ENCODE measurements around the gene C5orf15. TPM values are rescaled to one million over a fixed set of nuclear protein-coding genes. Genes with fewer than 3 reads are reported as not detected.
"Not testable (repeated sequence)": the region's sequence is repeated elsewhere in the genome, so short reads cannot be mapped to it uniquely, and the experiment has no call there.

The C5orf15 gene
- total RNA-seq, 1 donor from 2014 or later, result 33.4 TPM

GRCh38 chr5:133957591-133957990 is 10.8 kb downstream of the C5orf15 start:
- Histone ChIP-seq H3K9me3 (no peaks in the 10 kb centered on the region), H3K36me3 (peaks cover 44% of the 10 kb centered on the region), H3K4me1 (peaks cover 3% of the 10 kb centered on the region), H3K27me3 (no peaks in the 10 kb centered on the region), H3K27ac (no peak overlapping the region), H3K4me3 (no peak overlapping the region)
- ATAC-seq (no peak), DNase-seq (no peak)
- TF ChIP-seq CTCF (IDR thresholded peaks at IDR 0.05), result no peak
- intact Hi-C loops (cut with DNase I), result no loop called here

- H3K27ac ChIP-seq, result no peak overlapping the region
- no peaks in the 10 kb centered on the region for H3K27me3 ChIP-seq
- H3K4me1 ChIP-seq, result peaks cover 8% of the 10 kb centered on the region
- no peaks in the 10 kb centered on the region for H3K9me3 ChIP-seq
- ATAC-seq (no peak), DNase-seq (no peak)
- H3K36me3 ChIP-seq, result peaks cover 44% of the 10 kb centered on the region
- no peak for TF ChIP-seq CTCF (IDR thresholded peaks at IDR 0.05)
- H3K4me3 ChIP-seq, result no peak overlapping the region
- intact Hi-C loops (cut with DNase I), result no loop called here
Measured at GRCh38 chr5:133957080-133957479, 11.3 kb downstream of the C5orf15 start.

- H3K4me1 ChIP-seq; ATAC-seq; intact Hi-C loops (cut with DNase I); H3K4me3 ChIP-seq; H3K27ac ChIP-seq; DNase-seq; H3K9me3 ChIP-seq; H3K27me3 ChIP-seq: not testable (repeated sequence)
- peaks cover 44% of the 10 kb centered on the region for H3K36me3 ChIP-seq
Measured at GRCh38 chr5:133956196-133956595, 12.2 kb downstream of the C5orf15 start.

- DNase-seq (no peak), ATAC-seq (no peak)
- Histone ChIP-seq H3K27me3 (no peaks in the 10 kb centered on the region), H3K27ac (no peak overlapping the region), H3K36me3 (peaks cover 33% of the 10 kb centered on the region), H3K9me3 (no peaks in the 10 kb centered on the region), H3K4me3 (no peak overlapping the region), H3K4me1 (peaks cover 8% of the 10 kb centered on the region)
- TF ChIP-seq CTCF (IDR thresholded peaks at IDR 0.05), result no peak
- intact Hi-C loops (cut with DNase I), result no loop called here
Measured at GRCh38 chr5:133953568-133954145, 14.8 kb downstream of the C5orf15 start.

- H3K4me3 ChIP-seq, result no peak overlapping the region
- no peak for DNase-seq
- TF ChIP-seq CTCF (IDR thresholded peaks at IDR 0.05), result no peak
Measured at GRCh38 chr5:133952729-133953567, 15.5 kb downstream of the C5orf15 start.

GRCh38 chr5:133950821-133951612 is 17.4 kb downstream of the C5orf15 start:
- no peak for TF ChIP-seq CTCF (IDR thresholded peaks at IDR 0.05)
- intact Hi-C loops (cut with DNase I), result no loop called here
- no peak overlapping the region for H3K4me3 ChIP-seq
- no peaks in the 10 kb centered on the region for H3K27me3 ChIP-seq
- no peak for ATAC-seq
- peaks cover 14% of the 10 kb centered on the region for H3K36me3 ChIP-seq
- peaks cover 8% of the 10 kb centered on the region for H3K4me1 ChIP-seq
- no peak for DNase-seq
- H3K27ac ChIP-seq, result no peak overlapping the region
- no peaks in the 10 kb centered on the region for H3K9me3 ChIP-seq

More at GRCh38 chr5:133952729-133953567, 15.5 kb downstream of the C5orf15 start:
- intact Hi-C loops (cut with DNase I), result no loop called here
- H3K4me1 ChIP-seq, result peaks cover 8% of the 10 kb centered on the region
- peak overlapping the region; percentile 25 for H3K27ac ChIP-seq
- no peaks in the 10 kb centered on the region for H3K9me3 ChIP-seq
- no peaks in the 10 kb centered on the region for H3K27me3 ChIP-seq
- H3K36me3 ChIP-seq, result peaks cover 26% of the 10 kb centered on the region
- ATAC-seq, result peak; percentile 78
